Measurements from ENCODE around the gene CFAP141. TPM values are rescaled to one million over a fixed set of nuclear protein-coding genes. Genes with fewer than 3 reads are reported as not detected.

Gene CFAP141
- total and polyA plus RNA-seq, 2 of the 13 experiments (the other 11 are each of a cell fraction or from before 2014, with no cell fraction given) = not detected

- H3K4me3 ChIP-seq (replicated peaks in 1 of 3; ENCODE audit: insufficient read depth in 1 of 3, low read depth in 2 of 3, low read length in 3 of 3) = peak overlapping the region; percentile 76 to 96 (median 89)
- DNase-seq (ENCODE audit: low spot score) = peak; percentile 31
- CTCF ChIA-PET (ENCODE audit: low intra/inter-chr PET ratio, low total read pairs) = no interaction called here
- peaks cover 28% of the 10 kb centered on the region for H4K20me1 ChIP-seq (ENCODE audit: insufficient read depth, low read length)
- H3K9ac ChIP-seq (ENCODE audit: insufficient read depth, low read depth, low read length) = peak overlapping the region; percentile 85
- peaks cover 89% of the 10 kb centered on the region for H3K79me2 ChIP-seq (ENCODE audit: insufficient read depth, low read length)
- in situ Hi-C loops (cut with HindIII; ENCODE audit: extremely low pct_ligation_motif_present, low pct_unique_long_range_greater_than_20kb) = no loop called here
- H3K36me3 ChIP-seq (replicated peaks in 1 of 2; ENCODE audit: control insufficient read depth in 1 of 2, insufficient read depth in 2 of 2, low read length in 2 of 2) = peaks cover 8 to 34% of the 10 kb centered on the region in 2 experiments
- peak overlapping the region; percentile 76 for H3K4me2 ChIP-seq (ENCODE audit: low read depth, low read length)
- intact Hi-C loops (cut with micrococcal nuclease; ENCODE audit: unreplicated experiment) = loop anchor here (2.0 kb wide), 1 partner anchor 15 kb away; no protein-coding TSS in a partner anchor
- H2AFZ ChIP-seq (ENCODE audit: low read length) = no peak overlapping the region
- no TSS peak for BruUV-seq (replicated peaks)
- ATAC-seq = peak; percentile 43
- WGBS (ENCODE audit: low lambda C conversion rate) = under 1% methylated on average over 20 of the region's 28 CpGs
- no peak for FAIRE-seq
- POLR2A ChIA-PET = interaction anchor here (0.8 to 0.9 kb wide), 2 partner anchors 112 to 244 kb away, joined by 3 read pairs; partner anchors contain the start of gene JTB
- no peaks in the 10 kb centered on the region for H3K9me3 ChIP-seq (ENCODE audit: low read length)
- H3K4me1 ChIP-seq (ENCODE audit: insufficient read depth, low read length) = peaks cover 75% of the 10 kb centered on the region
- peak overlapping the region; percentile 80 for H3K27ac ChIP-seq (ENCODE audit: extremely low read length, insufficient read depth, low read length)
- no peaks in the 10 kb centered on the region; a peak in 1 of 5 replicates for H3K27me3 ChIP-seq (ENCODE audit: control insufficient read depth in 1 of 2, insufficient read depth in 2 of 2, low read length in 2 of 2)
- TF ChIP-seq RBFOX2 (IDR thresholded peaks at IDR 0.05; ENCODE audit: low read depth, low read length) = 0 out of 2 replicates have a peak, but pooled peaks have one; percentile 43
- no peak for TF ChIP-seq ZNF18 (CRISPR knock-in tag; IDR thresholded peaks at IDR 0.05; ENCODE audit: insufficient replicate concordance)
- TF ChIP-seq ETV5 (CRISPR knock-in tag; IDR thresholded peaks at IDR 0.05; ENCODE audit: borderline replicate concordance) = no peak
- peak; percentile 98 for TF ChIP-seq UBTF (CRISPR knock-in tag; IDR thresholded peaks at IDR 0.05)
- no peak for TF ChIP-seq HMG20A (CRISPR knock-in tag; IDR thresholded peaks at IDR 0.05; ENCODE audit: borderline replicate concordance)
- TF ChIP-seq ZSCAN30 (CRISPR knock-in tag; IDR thresholded peaks at IDR 0.05) = peak; percentile 14
- no peak for TF ChIP-seq TEF (CRISPR knock-in tag; IDR thresholded peaks at IDR 0.05)
- TF ChIP-seq TFAP4 (IDR thresholded peaks at IDR 0.05; ENCODE audit: borderline replicate concordance, low read depth) = no peak
- no peak for TF ChIP-seq ERF (CRISPR knock-in tag; IDR thresholded peaks at IDR 0.05)
- no peak for TF ChIP-seq TBX2 (CRISPR knock-in tag; IDR thresholded peaks at IDR 0.05; ENCODE audit: borderline replicate concordance)
- no peak for TF ChIP-seq FOXC1 (CRISPR knock-in tag; IDR thresholded peaks at IDR 0.05; ENCODE audit: borderline replicate concordance)
- no peak for TF ChIP-seq ZNF260 (CRISPR knock-in tag; IDR thresholded peaks at IDR 0.05; ENCODE audit: borderline replicate concordance, low read depth)
- TF ChIP-seq SRY (CRISPR knock-in tag; IDR thresholded peaks at IDR 0.05) = peak; percentile 58; the same call in 1 of the 2 replicates
- peak; percentile 57 for TF ChIP-seq SRSF1 (optimal IDR thresholded peaks at IDR 0.05; ENCODE audit: low read depth, low read length)
- TF ChIP-seq ZFYVE20 (CRISPR knock-in tag; IDR thresholded peaks at IDR 0.05; ENCODE audit: borderline replicate concordance, low read depth) = no peak
- 0 out of 2 replicates have a peak, but pooled peaks have one; percentile 50 for TF ChIP-seq ZMAT3 (CRISPR knock-in tag; conservative IDR thresholded peaks at IDR 0.05)
Observed at GRCh38 chr1:154221278-154222001, 15.3 kb upstream of the CFAP141 start.

Data from HepG2 (cell line).